ENCODE results near the gene GALNT7.

DNA sequence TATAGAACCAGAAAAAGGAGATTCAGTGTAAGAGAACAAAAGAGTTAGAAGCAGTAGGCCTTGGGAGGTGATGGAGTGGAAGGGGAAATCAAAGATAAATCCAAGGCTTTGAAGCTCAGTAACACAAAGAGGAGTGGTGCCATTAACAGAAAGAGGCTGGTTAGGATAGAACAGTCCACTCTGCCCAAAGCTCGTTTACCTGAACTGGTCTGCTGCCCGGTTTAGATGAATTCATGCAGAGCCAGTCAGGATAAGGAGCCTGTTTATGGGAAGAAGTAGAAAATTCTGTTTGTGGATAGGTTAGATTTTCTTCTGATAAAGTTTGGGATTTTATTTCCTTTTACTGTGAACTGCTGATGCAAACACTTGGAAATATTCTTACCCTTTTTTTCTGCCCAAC lies 85.0 kb downstream of the GALNT7 start:
- TF ChIP-seq NR2C1 (IDR thresholded peaks at IDR 0.05) (no peak), POLR2A (IDR thresholded peaks at IDR 0.05; ENCODE audit: low read depth, low read length) (no peak), CHD1 (IDR thresholded peaks at IDR 0.05; ENCODE audit: low read depth, low read length) (no peak), RCOR1 (conservative IDR thresholded peaks at IDR 0.05; ENCODE audit: low read depth, low read length) (no peak)
- TF ChIP-seq, protein P1, sequence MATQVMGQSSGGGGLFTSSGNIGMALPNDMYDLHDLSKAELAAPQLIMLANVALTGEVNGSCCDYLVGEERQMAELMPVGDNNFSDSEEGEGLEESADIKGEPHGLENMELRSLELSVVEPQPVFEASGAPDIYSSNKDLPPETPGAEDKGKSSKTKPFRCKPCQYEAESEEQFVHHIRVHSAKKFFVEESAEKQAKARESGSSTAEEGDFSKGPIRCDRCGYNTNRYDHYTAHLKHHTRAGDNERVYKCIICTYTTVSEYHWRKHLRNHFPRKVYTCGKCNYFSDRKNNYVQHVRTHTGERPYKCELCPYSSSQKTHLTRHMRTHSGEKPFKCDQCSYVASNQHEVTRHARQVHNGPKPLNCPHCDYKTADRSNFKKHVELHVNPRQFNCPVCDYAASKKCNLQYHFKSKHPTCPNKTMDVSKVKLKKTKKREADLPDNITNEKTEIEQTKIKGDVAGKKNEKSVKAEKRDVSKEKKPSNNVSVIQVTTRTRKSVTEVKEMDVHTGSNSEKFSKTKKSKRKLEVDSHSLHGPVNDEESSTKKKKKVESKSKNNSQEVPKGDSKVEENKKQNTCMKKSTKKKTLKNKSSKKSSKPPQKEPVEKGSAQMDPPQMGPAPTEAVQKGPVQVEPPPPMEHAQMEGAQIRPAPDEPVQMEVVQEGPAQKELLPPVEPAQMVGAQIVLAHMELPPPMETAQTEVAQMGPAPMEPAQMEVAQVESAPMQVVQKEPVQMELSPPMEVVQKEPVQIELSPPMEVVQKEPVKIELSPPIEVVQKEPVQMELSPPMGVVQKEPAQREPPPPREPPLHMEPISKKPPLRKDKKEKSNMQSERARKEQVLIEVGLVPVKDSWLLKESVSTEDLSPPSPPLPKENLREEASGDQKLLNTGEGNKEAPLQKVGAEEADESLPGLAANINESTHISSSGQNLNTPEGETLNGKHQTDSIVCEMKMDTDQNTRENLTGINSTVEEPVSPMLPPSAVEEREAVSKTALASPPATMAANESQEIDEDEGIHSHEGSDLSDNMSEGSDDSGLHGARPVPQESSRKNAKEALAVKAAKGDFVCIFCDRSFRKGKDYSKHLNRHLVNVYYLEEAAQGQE (IDR thresholded peaks at IDR 0.05; ENCODE audit: low read depth, low read length): no peak
- TF ChIP-seq, protein P2, sequence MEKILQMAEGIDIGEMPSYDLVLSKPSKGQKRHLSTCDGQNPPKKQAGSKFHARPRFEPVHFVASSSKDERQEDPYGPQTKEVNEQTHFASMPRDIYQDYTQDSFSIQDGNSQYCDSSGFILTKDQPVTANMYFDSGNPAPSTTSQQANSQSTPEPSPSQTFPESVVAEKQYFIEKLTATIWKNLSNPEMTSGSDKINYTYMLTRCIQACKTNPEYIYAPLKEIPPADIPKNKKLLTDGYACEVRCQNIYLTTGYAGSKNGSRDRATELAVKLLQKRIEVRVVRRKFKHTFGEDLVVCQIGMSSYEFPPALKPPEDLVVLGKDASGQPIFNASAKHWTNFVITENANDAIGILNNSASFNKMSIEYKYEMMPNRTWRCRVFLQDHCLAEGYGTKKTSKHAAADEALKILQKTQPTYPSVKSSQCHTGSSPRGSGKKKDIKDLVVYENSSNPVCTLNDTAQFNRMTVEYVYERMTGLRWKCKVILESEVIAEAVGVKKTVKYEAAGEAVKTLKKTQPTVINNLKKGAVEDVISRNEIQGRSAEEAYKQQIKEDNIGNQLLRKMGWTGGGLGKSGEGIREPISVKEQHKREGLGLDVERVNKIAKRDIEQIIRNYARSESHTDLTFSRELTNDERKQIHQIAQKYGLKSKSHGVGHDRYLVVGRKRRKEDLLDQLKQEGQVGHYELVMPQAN (conservative IDR thresholded peaks at IDR 0.05): no peak

Data from GM12878 (cell line).